Mesenteric fat pad (tissue), 1 donor: ENCODE measurements around the gene CFAP52. TPM values are rescaled to one million over a fixed set of nuclear protein-coding genes. Genes with fewer than 3 reads are reported as not detected.
"Not testable (repeated sequence)": the region's sequence is repeated elsewhere in the genome, so short reads cannot be mapped to it uniquely, and the experiment has no call there.

Source experiments
- DNase-seq: peaks from one replicate; pipeline ENCODE4 v3.0.0-alpha.2; 2020; ENCODE audit warnings: low spot score
- long read RNA-seq: library from polyadenylated mRNA; unstranded; transcript quantifications from one replicate; pipeline ENCODE4 v2.0.0, GENCODE V29; 2020
- total RNA-seq: library from RNA; stranded (reverse); fragmentation: NEBNext Ultra II Directional; extraction: Animal tissue kit (Norgen Biotek cat#: 25700); gene quantifications from one replicate; pipeline ENCODE4 v1.2.1, GENCODE V29; 2021
- donor health status: DM: yes; HTN: yes; CAD: no.

Gene CFAP52, protein sequence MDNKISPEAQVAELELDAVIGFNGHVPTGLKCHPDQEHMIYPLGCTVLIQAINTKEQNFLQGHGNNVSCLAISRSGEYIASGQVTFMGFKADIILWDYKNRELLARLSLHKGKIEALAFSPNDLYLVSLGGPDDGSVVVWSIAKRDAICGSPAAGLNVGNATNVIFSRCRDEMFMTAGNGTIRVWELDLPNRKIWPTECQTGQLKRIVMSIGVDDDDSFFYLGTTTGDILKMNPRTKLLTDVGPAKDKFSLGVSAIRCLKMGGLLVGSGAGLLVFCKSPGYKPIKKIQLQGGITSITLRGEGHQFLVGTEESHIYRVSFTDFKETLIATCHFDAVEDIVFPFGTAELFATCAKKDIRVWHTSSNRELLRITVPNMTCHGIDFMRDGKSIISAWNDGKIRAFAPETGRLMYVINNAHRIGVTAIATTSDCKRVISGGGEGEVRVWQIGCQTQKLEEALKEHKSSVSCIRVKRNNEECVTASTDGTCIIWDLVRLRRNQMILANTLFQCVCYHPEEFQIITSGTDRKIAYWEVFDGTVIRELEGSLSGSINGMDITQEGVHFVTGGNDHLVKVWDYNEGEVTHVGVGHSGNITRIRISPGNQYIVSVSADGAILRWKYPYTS
- not detected for total RNA-seq
- long read RNA-seq: 0 reads

DNA sequence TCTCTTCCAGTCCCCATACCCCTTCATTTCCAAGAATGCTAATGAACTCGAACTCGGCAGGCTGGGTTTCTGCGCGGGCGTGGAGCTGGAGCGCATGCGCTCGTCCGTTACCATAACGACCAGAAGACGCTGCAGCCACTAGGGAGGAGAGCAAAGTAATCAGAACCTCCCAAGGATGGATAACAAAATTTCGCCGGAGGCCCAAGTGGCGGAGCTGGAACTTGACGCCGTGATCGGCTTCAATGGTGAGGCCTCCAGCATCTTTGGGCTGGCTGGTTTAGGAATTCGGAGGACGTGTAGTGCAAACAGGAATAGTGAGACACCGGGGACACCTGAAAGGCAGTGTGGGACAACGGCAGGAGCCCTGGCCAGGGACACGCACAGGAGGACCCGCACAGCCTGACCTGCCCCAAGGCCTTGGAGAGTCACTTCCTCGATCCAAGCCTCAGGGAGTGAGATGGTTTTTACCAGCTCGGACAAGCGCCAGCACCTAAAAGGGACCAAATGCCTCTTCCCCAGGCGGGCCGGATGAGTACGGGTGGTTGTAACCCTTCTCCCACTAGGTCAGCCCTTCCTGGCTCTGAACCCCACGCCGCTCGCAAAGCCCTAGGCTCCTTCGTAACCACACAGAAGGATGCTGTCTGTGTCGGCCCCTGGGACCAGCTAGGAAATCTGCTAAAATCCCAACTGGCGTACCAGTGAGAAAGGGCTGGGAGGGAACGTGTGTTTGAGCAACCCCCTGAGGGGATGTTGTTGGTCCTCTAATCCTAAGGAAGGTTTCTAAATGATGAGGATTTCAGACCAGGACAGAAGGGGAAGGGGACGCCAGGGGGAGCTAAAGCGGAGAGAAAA lies at the start of gene CFAP52:
Gene CFAP52, plus strand, starts transcription at position 122 of the 852 bp plus-strand sequence. Its CDS starts 54 bp downstream, at position 176.
- no peak for DNase-seq

DNA sequence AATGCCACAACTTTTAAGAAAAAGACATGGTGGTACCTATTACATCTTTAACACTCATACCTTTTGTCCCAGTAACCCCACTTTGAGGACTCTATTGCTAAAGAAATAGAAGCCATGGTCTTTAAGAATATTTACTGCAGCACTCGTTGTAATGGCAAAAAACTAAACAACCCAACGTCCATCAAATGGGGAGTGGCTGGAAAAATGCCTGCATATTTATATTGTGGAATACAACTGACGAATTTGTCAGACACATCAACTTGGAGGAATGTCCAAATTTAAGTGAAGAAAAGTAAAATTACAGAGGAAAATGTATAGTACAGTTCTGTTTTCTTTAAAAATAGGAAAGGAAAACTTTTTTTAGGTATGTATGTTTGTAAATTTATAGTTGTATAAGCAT lies 48.7 kb upstream of the CFAP52 start:
- no peak for DNase-seq

DNA sequence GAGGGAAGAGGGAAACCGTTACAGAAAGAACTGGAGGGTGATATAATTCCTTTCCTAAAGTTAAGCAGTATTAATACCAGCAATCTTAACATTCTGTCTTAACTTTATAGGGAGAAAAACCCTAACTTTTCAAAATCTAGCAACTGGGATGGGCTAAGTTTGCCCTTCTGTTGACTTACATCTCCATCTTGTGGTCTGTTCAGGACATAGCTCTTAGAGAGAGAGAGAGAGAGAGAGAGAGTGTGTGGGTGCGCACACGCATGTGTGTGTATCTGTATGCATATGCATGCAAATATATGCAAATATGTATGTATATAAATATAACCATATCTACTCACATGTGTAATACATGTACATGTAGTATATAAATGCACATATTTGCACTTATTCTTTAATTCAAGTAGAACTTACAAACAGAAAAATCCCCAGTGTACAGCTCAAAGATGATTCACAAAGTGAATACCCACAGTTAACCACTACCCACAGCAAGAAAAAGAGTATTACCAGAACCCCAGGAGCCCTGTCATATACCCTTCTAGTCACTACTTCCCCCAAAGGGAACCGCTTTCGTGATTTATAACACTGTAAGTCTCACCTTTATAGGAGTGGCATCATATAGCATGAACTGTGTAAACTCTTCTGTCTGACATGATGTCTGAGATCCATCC lies 47.3 kb upstream of the CFAP52 start:
- DNase-seq: no peak

DNA sequence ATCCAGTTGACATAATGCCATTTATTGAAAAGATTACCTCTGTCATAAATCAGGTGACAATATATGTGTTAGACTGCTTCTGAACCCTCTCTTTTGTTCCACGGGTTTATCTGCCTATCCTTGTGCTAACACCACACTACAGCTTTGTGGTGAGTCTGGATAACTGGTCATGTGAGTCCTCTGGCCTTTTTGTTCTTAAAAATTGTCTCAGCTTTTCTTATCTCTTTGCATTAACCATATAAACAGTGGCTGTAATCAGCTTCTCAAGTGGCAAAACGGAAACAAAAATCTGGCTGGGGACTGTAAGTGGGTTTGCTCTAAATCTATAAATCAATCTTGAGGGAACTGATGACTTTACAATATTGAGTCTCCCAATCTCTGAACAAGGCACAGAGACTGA lies 45.4 kb upstream of the CFAP52 start:
- no peak for DNase-seq

DNA sequence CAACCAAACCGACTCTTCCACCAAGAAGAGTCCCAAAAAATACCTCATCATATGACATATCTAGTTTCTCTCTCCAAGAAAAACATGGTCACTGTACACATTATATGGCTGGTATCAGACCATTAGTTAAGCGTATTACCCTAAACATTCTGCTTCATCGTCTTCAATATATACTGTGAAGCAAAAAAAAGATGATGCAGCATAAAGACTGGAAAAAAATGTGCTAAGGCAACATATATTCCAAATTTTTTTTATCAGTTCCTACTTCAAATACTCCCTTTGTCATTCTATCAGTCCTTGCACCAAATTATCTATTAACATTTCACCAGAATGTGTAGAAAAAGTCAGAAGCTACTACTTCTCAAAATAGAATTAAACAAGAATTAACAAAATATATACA lies 43.7 kb upstream of the CFAP52 start:
- DNase-seq: no peak

DNA sequence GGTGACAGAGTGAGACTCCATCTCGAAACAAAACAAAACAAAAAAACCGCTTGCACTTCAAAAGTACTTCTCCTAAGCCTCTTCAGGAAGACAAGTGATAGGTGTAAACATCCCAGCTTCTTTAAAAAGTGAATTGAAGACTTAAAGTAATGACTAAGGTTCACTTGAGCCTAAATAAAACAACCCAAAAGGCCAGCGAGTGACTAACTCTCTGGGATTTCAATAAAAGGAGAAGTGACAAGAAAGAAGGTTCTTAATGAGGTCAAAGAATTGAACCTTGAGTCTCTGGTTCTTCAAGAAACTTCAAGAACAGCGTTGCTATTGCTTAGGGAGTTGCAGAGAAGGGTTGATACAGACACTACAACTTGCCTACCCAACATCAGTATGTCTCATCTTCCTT lies 43.0 kb upstream of the CFAP52 start:
- DNase-seq: no peak

DNA sequence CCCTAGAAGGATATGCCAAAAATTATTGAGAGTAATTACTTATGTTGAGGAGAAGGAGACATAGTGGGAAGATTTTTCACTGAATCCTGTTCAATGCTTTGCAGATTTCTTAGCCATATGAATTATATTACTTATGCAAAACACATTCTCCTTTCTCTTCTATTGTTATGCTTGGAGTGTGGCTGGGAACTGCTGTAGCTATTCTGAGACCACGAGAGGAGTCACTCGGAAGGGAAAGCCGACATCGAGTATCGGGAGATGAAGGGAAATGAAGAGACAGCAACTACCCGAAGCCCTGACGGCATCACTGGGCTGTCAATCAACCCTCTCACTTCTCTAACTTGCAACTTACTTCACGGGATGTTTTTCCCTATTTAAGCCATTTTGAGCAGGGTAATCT lies 40.4 kb upstream of the CFAP52 start:
- DNase-seq: no peak

DNA sequence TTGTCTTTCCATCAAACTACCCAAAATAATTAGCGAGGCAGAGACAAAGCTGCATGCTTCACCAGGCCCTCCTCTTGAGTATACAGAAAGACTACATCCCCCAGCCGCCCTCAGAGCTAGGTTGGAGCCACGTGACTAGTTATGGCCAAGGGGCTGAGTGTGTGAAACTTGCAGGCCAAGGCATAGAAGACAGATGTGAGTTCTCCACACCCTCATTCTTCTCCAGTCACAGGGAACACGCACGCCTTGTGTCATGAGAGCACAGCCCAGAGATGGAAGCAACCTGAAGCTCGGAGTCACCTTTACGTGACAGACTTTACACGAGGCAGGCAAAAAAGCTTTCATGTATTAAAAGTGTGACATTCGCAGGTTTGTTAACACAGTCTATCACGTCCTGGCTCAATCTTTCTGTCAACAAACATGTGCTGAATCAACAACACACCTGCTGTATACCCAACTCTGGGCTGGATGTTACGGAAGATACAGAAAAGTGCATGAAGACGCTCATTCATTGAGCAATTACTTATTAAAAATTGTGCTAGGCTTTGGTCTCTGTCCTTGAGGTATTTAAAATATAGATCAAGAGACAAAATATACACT lies 39.2 kb upstream of the CFAP52 start:
- no peak for DNase-seq

DNA sequence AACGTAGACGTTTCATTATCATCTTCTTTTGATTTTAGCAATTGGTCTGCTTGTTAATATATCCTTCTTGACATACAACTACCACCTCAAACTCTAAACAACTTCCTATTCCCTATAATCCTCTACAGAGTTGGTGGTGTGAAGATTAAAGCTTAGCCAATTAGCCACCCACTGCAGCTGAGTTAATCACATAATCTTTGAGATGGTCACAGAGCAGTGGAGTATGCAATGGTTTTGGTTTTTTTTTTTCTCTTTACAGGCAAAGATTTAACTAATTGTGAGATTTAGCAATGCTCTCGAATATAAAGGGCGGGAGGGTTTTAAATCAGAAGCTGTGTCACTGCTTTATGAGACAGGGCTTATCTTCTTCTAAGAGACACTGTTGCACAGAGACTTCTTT lies 37.8 kb upstream of the CFAP52 start:
- DNase-seq: no peak

DNA sequence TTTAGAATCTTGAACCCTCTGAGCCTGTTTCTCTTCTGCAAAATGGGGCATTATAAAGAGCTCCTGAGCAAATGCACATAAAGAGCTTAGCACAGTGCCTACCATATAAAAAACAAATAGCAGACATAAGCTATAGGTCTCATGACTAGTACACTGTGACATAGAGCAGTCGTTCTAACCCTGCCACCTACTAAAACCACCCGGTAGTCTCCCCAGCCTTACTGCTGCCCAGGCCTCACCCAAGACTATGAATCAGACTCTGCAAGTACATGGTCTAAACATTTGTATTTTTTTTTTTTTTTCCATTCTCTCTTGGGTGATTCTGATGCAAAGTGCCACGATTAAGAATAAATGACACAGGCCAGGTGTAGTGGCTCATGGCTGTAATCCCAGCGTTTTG lies 34.7 kb upstream of the CFAP52 start:
- no peak for DNase-seq

DNA sequence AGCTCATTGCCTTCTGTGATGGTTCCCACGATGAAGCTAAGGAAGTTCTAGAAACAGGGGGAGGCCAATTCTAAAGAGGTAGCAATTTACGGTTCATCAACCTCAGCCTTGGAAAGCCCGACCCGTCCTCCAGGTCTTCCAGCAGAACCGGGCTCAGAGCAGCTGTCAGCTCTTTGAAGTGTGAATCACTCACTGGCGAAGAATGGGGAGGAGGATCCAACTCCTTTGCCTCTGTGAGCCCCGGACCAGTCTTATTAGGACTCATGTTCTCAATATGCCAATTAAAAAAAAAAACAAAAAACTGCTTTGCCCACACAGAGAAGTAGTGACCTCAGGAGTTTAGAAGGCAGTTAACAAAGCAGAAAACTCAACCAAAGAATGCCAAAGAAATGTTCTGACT lies 32.2 kb upstream of the CFAP52 start:
- DNase-seq: no peak

DNA sequence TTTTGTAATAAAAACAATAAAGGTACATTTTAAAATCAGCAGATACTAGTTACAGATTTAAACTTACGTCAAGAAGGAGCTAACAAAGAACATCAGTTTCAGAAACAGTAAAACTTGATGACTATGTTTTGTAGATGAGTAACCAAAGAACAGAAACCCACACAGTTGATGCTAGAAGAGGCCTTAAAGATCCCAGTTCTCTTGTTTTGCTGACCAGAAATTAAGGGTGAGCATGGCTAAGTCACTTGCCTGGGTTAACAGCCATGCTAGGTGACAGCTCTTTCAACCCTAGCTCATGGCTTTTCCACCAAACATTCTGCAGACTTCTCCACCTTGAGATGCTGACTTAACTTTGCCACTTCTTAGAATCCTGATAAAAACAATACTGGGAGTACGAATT lies 27.2 kb upstream of the CFAP52 start:
- no peak for DNase-seq

DNA sequence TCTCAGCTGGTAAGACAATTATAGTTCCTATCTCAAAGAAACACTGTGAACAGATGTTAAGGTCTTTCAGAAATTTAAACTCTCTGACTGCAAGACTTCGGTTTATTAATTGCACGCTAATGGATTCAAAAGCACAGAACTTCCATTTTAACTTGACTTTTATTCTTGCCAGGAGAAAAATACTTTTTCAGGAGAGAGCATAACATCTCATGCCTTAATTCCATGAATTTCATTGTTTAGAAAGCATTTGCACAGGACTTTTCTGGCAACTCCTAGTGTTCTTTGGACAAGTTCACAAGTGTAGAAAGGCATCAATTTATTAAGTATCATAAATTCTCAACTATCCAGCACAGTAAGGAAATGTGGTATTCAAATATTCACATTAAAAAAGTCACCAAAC lies 23.3 kb upstream of the CFAP52 start:
- DNase-seq: no peak

DNA sequence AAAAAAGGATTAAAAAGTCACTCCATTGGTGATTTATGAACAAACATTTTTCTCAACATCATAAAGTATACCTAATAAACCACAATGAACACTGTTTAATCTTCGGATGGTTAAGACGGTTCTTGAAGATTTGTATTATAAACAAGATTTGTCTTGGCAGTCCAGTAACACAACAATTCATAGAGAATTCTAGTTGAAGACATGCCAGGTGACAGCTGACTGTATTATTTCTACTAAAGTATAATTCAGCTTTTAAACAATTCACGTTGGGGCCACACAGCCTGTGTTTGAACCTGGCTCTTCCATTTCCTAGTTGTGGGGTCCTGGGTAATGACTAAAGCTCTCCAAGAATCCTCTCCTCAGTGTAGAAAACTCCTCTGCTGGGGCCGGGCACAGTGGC lies 22.8 kb upstream of the CFAP52 start:
- no peak for DNase-seq

DNA sequence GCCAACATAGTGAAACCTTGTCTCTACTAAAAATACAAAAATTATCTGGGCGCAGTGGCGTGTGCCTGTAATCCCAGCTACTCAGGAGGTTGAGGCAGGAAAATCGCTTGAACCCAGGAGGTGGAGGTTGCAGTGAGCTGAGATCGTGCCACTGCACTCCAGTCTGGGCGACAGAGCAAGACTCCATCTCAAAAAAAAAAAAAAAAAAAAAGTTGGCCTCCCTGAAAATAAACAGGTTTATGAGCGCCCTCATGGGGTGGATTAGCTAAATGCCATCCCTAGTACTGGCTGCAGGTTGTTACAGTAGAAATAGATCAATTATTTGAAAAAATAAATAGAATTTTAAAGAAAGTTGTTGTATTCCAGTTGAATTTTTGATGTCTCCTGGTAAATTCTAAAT lies 21.7 kb upstream of the CFAP52 start:
- not testable (repeated sequence) for DNase-seq

DNA sequence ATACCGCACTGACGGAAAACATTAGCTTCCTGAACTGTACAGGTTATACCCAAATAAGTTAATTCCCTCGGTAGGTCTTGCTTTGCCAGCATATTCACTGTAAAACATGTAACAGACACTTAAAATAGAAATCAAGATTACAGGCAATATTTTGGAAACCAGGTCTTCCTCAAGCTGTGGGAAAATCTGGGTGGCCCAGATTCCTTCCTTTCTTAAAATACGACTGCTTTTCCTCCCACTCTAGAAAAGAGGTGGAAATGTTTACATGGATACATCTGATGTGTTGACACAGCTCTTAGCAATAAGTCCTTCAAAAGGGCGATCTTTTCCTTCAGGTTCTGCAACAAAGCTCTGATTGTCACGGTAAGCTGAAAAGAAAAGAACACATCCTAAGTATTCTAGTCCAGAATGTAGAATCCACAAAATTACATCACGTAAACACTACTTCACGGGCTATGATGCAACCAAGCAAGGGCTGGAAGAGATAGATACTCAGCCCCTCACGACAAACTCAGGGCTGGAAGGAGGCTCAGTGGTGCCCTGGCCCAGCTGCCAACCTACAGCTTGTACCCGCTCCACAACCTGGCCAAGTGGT lies 19.2 kb upstream of the CFAP52 start:
- no peak for DNase-seq

DNA sequence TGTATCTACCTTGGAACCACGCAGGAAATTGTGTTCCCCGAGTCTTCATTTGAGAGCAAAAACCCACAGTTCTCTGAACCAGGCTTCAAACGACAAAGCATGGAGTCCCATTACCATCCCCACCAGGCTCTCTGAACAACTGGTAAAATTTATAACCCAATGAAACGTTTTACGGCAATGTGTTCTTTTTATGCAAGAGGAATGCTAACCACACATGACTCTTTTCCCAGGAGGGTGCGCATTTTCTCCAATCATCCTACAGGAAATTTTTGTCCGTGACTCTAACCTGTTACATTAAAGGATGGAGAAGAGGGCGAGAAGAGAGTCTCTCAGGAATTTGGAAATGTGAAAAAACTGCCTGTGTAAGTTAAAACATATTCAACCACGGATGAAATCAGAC lies 18.6 kb upstream of the CFAP52 start:
- no peak for DNase-seq

DNA sequence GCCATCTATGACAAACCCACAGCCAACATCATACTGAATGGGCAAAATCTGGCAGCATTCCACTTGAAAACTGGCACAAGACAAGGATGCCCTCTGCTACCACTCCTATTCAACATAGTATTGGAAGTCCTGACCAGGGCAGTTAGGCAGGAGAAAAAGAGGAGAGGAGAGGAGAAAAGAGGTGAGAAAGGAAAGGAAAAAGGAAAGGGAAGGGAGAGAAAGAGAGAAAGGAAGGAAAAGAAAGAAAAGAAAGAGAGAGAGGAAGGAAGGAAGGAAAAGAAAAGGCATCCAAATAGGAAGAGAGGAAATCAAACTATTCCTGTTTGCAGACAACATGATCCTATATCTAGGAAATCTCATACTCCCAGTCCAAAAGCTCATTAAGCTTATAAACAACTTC lies 12.3 kb upstream of the CFAP52 start:
- DNase-seq: no peak

DNA sequence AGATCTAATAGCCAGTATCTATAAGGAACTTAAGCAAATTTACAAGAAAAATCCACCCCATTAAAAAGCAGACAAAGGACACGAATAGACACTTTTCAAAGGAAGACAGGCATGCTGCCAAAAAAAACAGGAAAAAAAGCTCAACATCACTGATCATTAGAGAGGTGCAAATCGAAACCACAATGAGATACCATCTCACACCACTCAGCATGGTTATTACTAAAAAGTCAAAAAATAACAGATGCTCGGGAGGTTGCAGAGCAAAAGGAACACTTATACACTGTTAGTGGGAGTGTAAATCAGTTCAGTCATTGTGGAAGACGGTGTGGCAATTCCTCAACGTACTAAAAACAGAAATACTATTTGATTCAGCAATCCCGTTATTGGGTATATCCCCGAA lies 10.4 kb upstream of the CFAP52 start:
- DNase-seq: no peak

DNA sequence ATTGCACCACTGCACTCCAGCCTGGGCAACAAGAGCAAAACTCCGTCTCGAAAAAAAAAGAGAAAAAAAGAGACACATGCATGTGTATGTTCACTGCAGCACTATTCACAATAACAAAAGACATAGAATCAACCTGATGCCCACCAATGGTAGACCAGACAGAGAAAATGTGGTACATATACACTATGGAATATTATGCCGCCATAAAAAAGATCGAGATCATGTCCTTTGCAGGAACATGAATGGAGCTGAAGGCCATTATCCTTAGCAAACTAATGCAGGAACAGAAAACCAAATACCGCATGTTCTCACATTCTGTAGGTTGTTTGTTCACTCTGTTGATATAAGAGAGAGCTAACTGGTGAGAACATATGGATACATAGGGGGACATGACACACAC lies 9.7 kb upstream of the CFAP52 start:
- DNase-seq: not testable (repeated sequence)

DNA sequence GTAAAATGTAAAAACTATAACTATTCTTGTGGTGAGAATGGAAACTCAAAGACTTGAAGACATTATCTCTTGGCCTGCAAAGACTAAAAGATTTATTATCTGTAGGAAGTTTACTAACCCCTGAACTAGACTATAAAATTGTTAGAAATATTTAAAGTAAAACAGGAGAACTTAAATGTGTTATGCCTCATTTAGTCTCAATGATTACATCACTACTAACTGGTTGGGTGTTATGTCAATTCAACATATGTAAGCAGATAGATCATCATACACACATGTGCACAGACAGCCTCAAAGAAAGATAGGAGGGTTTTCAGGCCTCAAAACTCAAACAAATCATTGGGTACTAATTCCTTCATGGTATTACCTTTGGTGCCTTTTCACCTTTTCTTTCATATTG lies 8.4 kb upstream of the CFAP52 start:
- DNase-seq: no peak
